Liver (tissue), 3 donors: Measurements from ENCODE around the gene HOXA5.

Experiments
- ATF3 ChIP-seq: IDR thresholded peaks from 2 replicates; pipeline ENCODE4 v1.6.1; 2016; ENCODE audit warnings: antibody characterized with exemption
- CTCF ChIP-seq: fragments of 150-350 bp; IDR thresholded peaks from 2 replicates; pipeline ENCODE4 v1.5.1; 2017; ENCODE audit warnings: improper control_type of control experiment, low read depth, low read length; ENCODE audit not compliant: missing input control
- EGR1 ChIP-seq, 2 donors: IDR thresholded peaks; 2 replicates each; pipeline ENCODE4 v1.6.1; 2016 to 2018; ENCODE audit warnings: antibody characterized with exemption in 2 of 2, low read depth in 2 of 2
- FOXA1 ChIP-seq: IDR thresholded peaks from 2 replicates; pipeline ENCODE4 v1.6.1; 2016; ENCODE audit warnings: antibody characterized with exemption
- GABPA ChIP-seq, 2 donors: IDR thresholded peaks in 1 of 2; conservative IDR thresholded peaks in 1 of 2; 2 replicates each; pipeline ENCODE4 v1.6.1; 2016; ENCODE audit warnings: antibody characterized with exemption in 2 of 2, mild to moderate bottlenecking in 1 of 2, moderate library complexity in 1 of 2
- HNF4A ChIP-seq, 2 donors: conservative IDR thresholded peaks; 2 replicates each; pipeline ENCODE4 v1.6.1; 2016; ENCODE audit warnings: antibody characterized with exemption in 2 of 2, mild to moderate bottlenecking in 2 of 2
- JUND ChIP-seq, 2 donors: IDR thresholded peaks; 2 replicates each; pipeline ENCODE4 v1.6.1; 2016; ENCODE audit warnings: antibody characterized with exemption in 2 of 2
- MAX ChIP-seq: IDR thresholded peaks from 2 replicates; pipeline ENCODE4 v1.6.1; 2016; ENCODE audit warnings: antibody characterized with exemption
- RAD21 ChIP-seq, 2 donors: IDR thresholded peaks; 2 replicates each; pipeline ENCODE4 v1.6.1; 2016; ENCODE audit warnings: antibody characterized with exemption in 2 of 2, mild to moderate bottlenecking in 2 of 2
- REST ChIP-seq: IDR thresholded peaks from 2 replicates; pipeline ENCODE4 v1.6.1; 2016; ENCODE audit warnings: antibody characterized with exemption, mild to moderate bottlenecking
- TAF1 ChIP-seq: conservative IDR thresholded peaks from 2 replicates; pipeline ENCODE4 v1.6.1; 2016; ENCODE audit warnings: antibody characterized with exemption, mild to moderate bottlenecking
- YY1 ChIP-seq: IDR thresholded peaks from 2 replicates; pipeline ENCODE4 v1.6.1; 2016; ENCODE audit warnings: antibody characterized with exemption, mild to moderate bottlenecking
- ZBTB33 ChIP-seq: IDR thresholded peaks from 2 replicates; pipeline ENCODE4 v1.6.1; 2016; ENCODE audit warnings: antibody characterized with exemption
- donor health status: healthy.
- donor health status: healthy.

- TF ChIP-seq JUND (IDR thresholded peaks at IDR 0.05) = no peak
- TF ChIP-seq CTCF = no peak
- TF ChIP-seq YY1 = no peak
- TF ChIP-seq MAX = no peak
- TF ChIP-seq EGR1 (IDR thresholded peaks at IDR 0.05; ENCODE audit: low read depth in 2 of 2) = no peak
- no peak for TF ChIP-seq TAF1
- no peak for TF ChIP-seq REST
- no peak for TF ChIP-seq ZBTB33
- TF ChIP-seq RAD21 (IDR thresholded peaks at IDR 0.05) = no peak
- TF ChIP-seq ATF3 = no peak
- no peak for TF ChIP-seq GABPA (IDR thresholded peaks at IDR 0.05 in 1 of 2, conservative IDR thresholded peaks at IDR 0.05 in 1 of 2)
- no peak for TF ChIP-seq FOXA1
- no peak for TF ChIP-seq HNF4A (conservative IDR thresholded peaks at IDR 0.05)
Measured at GRCh38 chr7:27142580-27143022, 880 bp downstream of the HOXA5 start.
